ENCODE results near the gene MAGI1. TPM values are rescaled to one million over a fixed set of nuclear protein-coding genes. Genes with fewer than 3 reads are reported as not detected.

The MAGI1 gene
- total RNA-seq, 1 donor from 2014 or later: 5.0 TPM

GRCh38 chr3:65593780-65594752 is 444.7 kb downstream of the MAGI1 start:
- DNase-seq (ENCODE audit: low read depth) (peak; percentile 56), FAIRE-seq (no peak)
- no peak overlapping the region for H3K4me3 ChIP-seq (ENCODE audit: low read depth, low read length)
- TF ChIP-seq CTCF (IDR thresholded peaks at IDR 0.05; ENCODE audit: insufficient read depth, low read length, severe bottlenecking): no peak
- H3K36me3 ChIP-seq (ENCODE audit: control insufficient read depth, insufficient read depth, low read length): no peaks in the 10 kb centered on the region
- H3K27me3 ChIP-seq (ENCODE audit: control insufficient read depth, insufficient read depth, low read length): peaks cover 3% of the 10 kb centered on the region

GRCh38 chr3:65591313-65591712 is 447.4 kb downstream of the MAGI1 start:
- Histone ChIP-seq H3K4me3 (ENCODE audit: low read depth, low read length) (no peak overlapping the region), H3K27me3 (ENCODE audit: control insufficient read depth, insufficient read depth, low read length) (no peaks in the 10 kb centered on the region), H3K36me3 (ENCODE audit: control insufficient read depth, insufficient read depth, low read length) (no peaks in the 10 kb centered on the region)
- TF ChIP-seq CTCF (IDR thresholded peaks at IDR 0.05; ENCODE audit: insufficient read depth, low read length, severe bottlenecking): no peak
- FAIRE-seq (no peak), DNase-seq (ENCODE audit: low read depth) (no peak)

- no peak for DNase-seq (ENCODE audit: low read depth)
- FAIRE-seq: no peak
- Histone ChIP-seq H3K4me3 (ENCODE audit: low read depth, low read length) (no peak overlapping the region), H3K36me3 (ENCODE audit: control insufficient read depth, insufficient read depth, low read length) (no peaks in the 10 kb centered on the region), H3K27me3 (ENCODE audit: control insufficient read depth, insufficient read depth, low read length) (no peaks in the 10 kb centered on the region)
- no peak for TF ChIP-seq CTCF (IDR thresholded peaks at IDR 0.05; ENCODE audit: insufficient read depth, low read length, severe bottlenecking)
Measured at GRCh38 chr3:65588884-65589283, 449.8 kb downstream of the MAGI1 start.

- TF ChIP-seq CTCF (IDR thresholded peaks at IDR 0.05; ENCODE audit: insufficient read depth, low read length, severe bottlenecking): no peak
- no peaks in the 10 kb centered on the region for H3K27me3 ChIP-seq (ENCODE audit: control insufficient read depth, insufficient read depth, low read length)
- H3K36me3 ChIP-seq (ENCODE audit: control insufficient read depth, insufficient read depth, low read length): no peaks in the 10 kb centered on the region
- no peak overlapping the region for H3K4me3 ChIP-seq (ENCODE audit: low read depth, low read length)
- FAIRE-seq (peak; percentile 23), DNase-seq (ENCODE audit: low read depth) (no peak)
Measured at GRCh38 chr3:65587650-65588439, 450.9 kb downstream of the MAGI1 start.

GRCh38 chr3:65584913-65585312 is 453.8 kb downstream of the MAGI1 start:
- TF ChIP-seq CTCF (IDR thresholded peaks at IDR 0.05; ENCODE audit: insufficient read depth, low read length, severe bottlenecking): no peak
- Histone ChIP-seq H3K4me3 (ENCODE audit: low read depth, low read length) (no peak overlapping the region), H3K27me3 (ENCODE audit: control insufficient read depth, insufficient read depth, low read length) (no peaks in the 10 kb centered on the region), H3K36me3 (ENCODE audit: control insufficient read depth, insufficient read depth, low read length) (no peaks in the 10 kb centered on the region)
- DNase-seq (ENCODE audit: low read depth) (peak; percentile 12), FAIRE-seq (no peak)

All from bronchial epithelial cell (primary cell).